HG03280 (cell line): ENCODE results near the gene TPST1.
"Not testable (repeated sequence)": the region's sequence is repeated elsewhere in the genome, so short reads cannot be mapped to it uniquely, and the experiment has no call there.

Source experiments
- ATAC-seq: cut with Tn5 transposase; IDR thresholded peaks from one replicate; pipeline ENCODE4 v1.9.1; 2021; ENCODE audit warnings: mild to moderate bottlenecking, moderate library complexity; ENCODE audit not compliant: unreplicated experiment

The TPST1 gene

DNA sequence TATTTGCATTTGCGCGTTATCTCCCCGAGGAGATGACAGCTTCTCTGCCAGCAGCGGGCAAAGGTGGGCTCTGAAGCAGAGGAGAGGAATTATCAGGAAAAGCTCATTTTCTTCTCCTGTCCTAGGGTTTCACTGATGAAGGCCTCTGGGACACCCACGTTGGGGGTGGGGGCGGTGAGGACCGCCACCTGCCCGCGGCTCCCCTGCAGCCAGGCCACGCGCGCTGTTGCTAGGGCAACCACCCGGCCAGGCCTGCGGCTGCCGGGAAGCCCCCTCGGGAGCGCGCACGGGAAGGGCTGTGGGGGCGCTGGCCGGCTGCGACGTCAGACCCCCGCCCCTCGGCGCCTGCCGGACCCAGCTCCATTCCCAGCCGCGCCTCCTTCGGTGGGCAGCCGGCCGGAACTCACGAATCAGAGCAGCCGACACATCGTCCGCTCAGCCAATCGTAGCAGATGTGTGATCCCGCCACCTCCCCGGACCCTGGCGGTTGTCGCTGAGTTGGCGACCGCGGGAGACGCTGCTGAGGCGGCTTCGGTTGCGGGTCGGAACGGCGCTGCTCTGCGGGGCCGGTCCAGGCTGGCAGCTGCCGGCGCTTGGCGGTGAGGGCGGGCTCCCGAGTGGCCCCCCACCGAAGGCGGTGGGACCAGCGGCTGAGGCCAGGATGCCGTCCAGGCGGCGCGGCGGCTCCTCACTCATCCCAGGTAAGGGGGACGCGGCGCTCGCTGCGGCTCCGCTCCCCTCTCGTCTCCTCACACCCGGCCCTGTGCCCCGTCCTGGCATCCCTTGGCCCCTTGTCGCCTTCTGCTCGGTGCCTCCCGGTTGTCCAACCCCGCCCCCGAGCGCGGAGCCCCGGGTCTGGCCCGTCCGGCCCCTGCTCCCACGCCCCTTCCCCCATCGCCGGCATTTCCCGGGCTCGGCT, at the start of gene TPST1:
Gene TPST1, plus strand, starts transcription at position 513 of the 919 bp plus-strand sequence. CDS start 35,092 bp downstream, outside the sequence.
- peak; percentile 93 for ATAC-seq

DNA sequence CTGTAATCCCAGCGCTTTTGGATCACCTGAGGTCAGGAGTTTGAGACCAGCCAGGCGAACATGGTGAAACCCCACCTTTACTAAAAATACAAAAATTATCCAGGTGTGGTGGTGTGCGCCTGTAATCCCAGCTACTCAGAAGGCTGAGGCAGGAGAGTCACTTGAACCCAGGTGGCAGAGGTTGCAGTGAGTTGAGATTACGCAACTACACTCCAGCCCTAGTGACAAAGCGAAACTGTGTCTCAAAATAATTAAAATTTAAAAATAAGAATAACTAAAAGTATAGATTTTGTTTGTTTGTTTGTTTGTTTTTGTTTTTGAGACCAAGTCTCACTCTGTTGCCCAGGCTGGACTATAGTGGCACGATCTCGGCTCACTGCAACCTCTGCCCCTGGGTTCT, 49.1 kb upstream of the TPST1 start:
- not testable (repeated sequence) for ATAC-seq

DNA sequence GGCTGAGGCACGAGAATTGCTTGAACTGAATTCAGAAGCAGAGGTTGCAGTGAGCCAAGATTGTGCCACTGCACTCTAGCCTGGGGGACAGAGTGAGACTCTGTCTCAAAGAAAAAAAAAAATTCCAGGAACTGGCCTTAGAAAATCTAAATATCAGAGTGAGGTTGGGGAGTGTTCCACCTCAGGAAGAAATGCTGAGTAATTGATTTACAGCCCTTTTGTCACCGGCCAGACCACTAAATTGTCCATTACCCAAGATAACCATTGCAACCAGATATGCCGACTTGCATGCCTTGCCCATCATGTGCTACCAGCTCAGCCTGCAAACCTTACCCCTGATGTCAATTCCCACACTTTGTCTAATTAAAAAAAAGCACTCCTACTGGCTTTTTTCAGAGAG, 48.1 kb upstream of the TPST1 start:
- no peak for ATAC-seq

DNA sequence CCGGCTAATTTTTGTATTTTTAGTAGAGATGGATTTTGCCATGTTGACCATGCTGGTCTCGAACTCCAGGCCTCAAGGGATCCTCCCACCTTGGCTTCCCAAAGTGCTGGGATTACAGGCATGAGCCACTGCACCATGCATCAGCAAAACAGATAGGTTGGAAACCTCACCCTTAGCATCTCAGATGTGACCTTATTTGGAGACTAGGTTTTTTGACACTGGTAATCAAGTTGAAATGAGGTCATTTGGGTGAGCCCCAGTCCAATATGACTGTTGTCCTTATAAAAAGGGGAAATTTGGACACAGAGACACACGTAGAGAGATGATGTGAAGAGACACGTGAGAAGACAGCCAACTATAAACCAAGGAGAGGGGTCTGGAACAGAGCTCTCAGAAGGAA, 42.5 kb upstream of the TPST1 start:
- no peak for ATAC-seq

DNA sequence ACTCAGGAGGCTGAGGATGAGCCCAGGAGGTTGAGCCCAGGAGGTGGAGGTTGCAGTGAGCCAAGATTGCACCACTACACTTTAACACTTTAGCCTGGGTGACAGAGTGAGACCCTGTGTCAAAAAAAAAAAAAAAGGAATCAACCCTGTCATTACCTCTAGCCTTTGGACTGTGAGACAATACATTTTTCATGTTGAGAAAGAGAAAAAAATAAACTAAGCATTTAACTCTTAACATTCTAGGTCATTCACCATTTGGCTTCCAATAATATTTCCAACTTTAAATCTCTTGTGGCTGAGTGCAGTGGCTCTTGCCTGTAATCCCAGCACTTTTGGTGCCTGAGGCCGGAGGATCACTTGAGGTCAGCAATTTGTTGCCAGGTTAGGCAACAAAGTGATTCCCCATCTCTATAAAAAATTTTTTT, 41.9 kb upstream of the TPST1 start:
- no peak for ATAC-seq

DNA sequence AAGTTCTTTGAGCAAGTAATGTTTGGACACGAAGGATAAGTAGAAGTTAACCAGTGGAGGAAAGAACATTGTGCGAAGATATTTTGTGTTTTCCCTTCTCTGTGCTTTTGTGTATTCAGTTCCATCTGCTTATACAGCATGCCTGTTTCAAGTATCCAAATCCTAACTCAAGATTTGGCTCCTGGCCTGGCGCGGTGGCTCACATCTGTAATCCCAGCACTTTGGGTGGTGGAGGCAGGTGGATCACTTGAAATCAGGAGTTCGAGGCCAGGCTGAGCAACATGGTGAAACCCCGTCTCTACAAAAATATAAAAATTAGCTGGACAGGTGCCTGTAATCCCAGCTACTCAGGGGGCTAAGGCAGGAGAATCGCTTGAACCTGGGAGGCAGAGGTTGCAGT, 40.8 kb upstream of the TPST1 start:
- no peak for ATAC-seq

DNA sequence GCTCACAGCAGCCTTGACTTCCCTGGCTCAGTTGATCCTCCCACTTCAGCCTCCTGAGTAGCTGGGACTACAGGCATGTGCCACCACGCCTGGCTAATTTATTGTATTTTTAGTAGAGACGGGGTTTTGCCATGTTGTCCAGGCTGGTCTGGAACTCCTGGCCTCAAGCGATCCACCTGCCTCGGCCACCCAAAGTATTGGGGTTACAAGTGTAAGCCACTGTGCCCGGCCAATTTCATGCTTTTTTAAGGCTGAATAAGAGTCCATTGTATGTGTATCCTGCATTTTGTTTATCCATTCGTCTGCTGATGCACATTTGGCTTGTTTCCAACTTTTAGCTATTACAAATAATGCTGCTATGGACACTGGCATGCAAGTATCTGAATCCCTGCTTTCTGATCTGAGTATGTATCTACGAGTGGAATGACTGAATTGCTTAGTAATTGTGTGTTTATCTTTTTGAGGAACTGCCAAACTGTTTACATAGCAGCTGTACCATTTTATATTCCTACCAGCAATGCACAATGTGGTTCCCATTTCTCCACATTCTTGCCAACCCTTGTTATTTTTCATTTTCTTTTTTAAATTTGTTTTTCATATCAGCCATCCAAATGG, 37.3 kb upstream of the TPST1 start:
- ATAC-seq = no peak

DNA sequence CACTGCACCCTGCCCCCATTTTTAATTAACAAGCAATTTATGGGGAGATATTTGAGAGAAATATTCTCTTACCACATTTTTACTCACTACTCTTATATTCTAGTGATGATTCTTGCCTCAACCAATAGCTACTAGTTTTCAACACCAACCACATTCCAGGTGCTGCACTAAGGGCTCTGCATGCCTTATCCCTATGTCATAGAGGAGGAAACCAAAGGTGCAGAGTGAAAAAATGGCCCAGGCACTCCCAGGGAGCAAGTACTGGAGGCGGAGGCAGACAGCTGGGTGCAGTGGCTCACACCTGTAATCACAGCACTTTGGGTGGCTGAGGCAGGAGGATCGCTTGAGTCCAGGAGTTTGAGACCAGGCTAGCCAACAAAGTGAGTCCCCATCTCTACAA, 35.5 kb upstream of the TPST1 start:
- no peak for ATAC-seq

DNA sequence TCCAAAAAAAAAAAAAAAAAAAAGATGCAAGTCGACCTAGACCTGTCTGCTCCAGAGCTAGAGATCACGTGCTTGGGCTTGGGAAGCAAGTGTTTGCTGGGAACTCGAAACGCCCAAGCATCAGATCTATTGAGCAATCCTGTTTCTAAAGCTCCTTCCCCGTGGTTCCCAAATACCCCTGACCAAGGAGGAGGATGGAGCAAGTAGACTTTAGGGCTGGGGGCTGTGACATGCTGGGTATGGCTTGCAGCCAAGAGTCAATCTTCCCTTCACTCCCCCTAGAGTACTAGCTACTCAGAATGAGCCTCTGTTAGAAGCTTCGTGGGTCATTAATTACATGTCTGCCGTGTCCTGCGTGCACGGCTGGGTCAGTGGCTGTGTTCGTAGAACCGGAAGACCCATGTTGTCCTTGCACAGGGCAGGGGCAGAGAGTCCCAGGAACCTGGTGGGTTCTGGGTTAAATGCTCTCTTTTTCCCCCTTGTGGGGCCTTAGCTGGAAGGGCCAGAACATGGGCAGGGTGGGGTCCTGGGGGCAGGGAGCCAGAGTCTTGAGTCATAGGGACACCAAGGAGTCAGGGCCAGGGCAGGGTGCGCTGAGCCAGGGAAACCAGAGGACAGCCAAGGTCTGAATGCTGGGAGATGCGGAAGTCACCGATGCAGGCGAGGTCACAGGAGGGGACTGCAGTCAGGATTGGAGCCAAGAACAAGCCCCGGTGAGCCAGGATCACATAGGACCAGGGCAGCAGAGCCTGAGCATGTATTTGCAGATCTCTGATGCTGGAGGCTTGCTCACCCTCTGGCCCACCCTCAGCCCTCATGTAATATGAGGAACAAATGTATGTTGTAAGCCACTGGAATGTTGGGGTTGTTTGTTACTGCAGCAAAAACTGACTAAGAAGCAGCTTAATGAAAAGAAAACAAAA, 34.6 kb upstream of the TPST1 start:
- ATAC-seq = no peak

DNA sequence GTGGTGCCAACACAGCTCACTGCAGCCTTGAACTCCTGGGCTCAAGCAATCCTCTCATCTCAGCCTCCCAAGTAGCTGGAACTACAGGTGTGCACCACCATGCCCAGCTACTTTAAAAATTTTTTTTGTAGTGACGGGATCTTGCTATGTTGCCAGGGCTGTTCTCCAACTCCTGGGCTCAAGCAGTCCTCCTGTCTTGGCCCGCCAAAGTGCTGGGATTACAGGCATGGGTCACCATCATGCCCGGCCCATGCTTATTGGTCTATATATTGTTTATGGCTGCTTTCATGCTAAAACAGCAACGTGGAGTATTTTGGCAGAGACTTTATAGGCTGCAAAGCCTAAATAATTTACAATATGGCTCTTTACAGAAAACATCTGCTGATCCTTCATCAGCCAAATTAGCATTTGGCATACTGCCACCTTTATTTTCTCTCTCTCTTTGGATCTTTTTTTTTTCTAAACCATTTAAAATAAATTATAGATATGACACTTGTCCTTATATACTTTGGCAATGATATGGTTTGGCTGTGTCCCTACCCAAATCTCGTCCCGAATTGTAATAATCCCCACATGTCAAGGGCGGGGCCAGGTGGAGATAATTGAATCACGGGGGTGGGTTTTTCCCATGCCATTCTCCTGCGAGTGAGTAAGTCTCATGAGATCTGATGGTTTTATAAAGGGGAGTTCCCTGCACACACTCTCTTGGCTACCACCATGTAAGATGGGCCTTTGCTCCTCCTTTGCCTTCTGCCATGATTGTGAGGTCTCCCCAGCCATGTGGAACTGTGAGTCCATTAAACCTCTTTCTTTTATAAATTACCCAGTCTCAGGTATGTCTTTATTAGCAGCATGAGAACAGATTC, 32.4 kb upstream of the TPST1 start:
- ATAC-seq = not testable (repeated sequence)

DNA sequence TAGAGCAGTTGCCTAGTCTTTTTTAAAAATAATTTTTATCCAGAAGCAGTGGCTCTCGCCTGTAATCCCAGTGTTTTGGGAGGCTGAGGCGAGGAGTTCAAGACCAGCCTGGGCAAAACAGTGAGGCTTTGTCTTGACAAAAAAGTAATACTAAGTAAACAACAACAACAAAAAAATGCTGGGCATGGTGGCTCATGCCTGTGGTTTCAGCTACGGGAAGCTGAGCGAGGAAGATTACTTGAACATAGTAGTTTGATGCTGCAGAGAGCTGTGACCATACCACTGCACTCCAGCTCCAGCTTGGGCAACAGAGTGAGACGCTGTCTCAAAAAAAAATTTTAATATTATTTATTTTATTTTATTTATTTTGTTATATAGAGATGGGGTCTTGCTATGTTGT, 31.3 kb upstream of the TPST1 start:
- ATAC-seq = no peak

DNA sequence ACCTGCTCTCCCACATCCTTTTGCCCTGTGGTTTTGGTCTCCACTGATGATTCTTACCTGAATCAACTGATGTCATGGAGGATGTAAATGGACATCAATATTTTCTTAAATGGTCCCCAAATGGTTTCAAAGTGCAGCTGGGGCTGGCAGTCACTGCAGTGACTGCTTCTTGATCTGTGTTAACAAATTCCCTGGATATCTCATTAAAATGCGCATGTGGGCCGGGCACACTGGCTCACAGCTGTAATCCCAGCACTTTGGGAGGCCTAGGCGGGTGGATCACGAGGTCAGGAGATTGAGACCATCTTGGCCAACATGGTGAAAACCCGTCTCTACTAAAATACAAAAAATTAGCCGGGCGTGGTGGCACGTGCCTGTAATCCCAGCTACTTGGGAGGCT, 30.1 kb upstream of the TPST1 start:
- not testable (repeated sequence) for ATAC-seq

DNA sequence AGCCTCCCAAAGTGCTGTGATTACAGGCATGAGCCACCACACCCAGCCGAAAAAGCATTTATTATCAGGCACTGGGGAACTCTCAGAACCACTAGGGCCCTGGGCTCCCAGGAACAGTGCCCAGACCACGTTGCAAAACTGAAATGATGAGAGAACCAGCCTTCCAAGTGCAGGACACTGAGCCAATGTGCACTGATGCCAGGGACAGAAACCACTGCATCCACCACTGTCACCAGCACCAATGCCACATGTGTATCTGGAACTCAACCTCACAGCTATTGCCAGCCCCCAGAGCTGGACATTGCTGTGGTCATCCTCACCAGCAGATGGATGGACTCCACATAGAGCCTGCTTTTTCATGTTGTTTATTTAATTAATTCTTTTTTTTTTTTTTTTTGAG, 28.2 kb upstream of the TPST1 start:
- no peak for ATAC-seq

DNA sequence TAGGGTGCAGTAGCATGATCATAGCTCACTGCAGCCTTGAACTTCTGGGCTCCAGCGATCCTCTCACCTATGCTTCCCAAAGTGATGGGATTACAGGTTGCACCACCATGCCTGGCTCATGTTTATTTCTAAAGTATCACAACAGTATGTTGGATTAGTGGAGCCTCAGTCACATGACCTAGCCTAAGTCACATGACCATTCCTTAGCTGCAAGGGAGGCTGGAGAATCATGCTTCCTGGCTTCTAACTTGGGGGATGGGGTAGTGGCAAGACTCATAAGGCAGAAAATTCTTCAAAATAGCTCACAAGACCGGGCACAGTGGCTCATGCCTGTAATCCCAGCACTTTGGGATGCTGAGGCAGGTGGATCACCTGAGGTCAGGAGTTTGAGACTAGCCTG, 26.9 kb upstream of the TPST1 start:
- ATAC-seq = no peak

DNA sequence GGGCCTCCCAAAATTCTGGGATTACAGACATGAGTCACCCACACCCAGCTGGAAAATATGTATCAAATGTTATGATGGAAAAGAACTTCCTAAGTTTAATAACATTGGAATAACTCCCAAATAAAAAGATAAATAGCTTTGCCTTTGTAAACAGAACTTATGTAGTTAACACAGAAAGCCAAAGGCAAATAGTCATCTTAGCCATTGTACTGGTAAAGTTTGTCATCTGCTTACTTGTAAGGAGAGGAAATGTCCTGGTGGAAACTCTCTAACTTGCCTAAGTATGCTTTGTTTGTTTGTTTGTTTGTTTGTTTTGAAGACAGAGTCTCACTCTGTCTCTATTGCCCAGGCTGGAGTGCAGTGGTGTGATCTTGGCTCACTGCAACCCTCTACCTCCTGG, 23.8 kb upstream of the TPST1 start:
- ATAC-seq = no peak

DNA sequence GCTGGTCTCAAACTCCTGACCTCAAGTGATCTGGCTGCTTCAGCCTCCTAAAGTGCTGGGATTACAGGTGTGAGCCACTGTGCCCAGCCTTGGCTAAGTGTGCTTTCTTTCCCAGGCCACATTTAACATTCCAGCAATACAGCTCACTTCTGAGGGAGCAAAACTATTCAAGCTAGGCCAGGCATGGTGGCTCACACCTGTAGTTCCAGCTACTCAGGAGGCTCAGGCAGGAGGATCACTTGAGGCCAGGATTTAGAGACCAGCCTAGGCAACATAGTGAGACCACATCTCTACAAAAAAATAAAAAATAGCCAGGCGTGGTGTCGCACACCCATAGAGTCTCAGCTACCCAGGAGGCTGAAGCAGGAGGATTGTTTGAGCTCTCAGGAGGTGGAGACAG, 23.3 kb upstream of the TPST1 start:
- ATAC-seq = no peak

DNA sequence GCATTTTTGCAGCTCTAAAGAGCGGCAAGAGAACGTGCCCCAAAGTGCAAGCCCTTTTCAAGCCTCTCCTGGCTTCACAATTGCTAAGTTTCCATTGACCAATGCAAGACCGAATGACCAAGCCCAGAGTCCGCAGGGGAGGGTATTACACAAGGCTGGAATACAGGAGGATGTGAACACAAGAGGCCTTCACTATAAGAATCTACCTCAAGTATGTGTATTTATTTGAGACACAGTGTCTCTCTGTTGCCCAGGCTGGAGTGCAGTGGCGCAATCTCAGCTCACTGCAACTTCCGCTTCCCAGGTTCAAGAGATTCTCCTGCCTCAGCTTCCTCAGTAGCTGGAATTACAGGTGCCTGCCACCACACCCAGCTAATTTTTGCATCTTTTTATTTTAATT, 22.2 kb upstream of the TPST1 start:
- ATAC-seq = no peak

DNA sequence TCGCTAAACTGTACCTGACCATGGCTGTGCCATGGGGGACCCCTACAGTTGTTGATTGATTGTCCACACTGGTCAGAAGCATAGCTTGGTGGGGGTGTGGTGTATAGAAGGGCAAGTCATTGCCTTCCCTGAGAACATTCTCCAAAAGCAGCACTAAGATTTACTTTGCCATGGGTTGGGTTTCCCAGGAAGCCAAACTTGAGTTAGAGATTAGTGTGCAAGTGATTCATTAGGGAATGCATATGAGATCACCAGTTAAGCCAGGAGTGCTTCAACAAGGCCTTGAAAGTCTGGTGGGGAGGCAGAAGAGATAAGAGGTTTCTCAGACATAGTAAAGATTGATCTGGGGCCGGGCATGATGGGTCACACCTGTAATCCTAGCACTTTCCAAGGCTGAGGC, 21.4 kb upstream of the TPST1 start:
- no peak for ATAC-seq

DNA sequence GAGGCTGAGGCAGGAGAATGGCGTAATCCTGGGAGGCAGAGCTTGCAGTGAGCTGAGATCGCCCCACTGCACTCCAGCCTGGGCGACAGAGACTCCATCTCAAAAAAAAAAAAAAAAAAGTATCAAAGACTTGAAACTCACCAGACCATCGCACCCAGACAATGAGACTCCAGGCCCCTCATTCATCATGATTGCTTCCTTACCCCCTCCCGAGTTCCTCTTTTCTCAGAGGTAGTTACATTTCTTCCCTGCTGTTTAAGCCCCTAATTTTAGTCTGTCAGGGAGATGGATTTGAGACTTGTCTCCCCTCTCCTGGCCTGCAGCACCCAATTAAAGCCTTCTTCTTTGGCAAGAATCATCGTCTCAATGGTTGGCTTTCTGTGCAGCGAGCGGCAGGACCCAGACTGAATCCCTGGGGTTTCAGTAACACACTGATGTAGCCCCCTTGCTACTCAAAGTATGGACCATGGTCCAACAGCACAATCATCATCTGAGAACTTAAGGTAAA, 19.4 kb upstream of the TPST1 start:
- ATAC-seq = no peak

DNA sequence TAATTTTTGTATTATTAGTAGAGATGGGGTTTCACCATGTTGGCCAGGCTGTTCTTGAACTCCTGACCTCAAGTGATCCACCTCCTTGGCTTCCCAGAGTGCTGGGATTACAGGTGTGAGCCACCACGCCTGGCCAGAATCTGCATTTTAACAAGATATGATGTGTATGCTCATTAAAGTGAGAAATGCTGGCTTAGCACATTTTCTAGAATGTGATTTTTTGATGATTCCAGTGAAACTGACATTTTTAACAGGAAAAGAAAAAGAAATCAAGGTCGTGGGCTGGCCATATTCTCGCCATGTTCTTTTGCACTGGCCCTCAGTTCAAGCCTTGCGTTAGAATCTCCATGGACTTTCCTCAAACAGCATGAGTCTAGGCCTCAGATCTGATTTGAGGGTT, 18.1 kb upstream of the TPST1 start:
- ATAC-seq = no peak
